NCI-H446 treated with DMSO at 0.1 percent for 48 hours (cell line): ENCODE results near the gene LDAH.

Source experiments
- DNase-seq: peaks from one replicate; lab custom pipeline; 2025; lab: John Stamatoyannopoulos, UW

Gene LDAH

DNA sequence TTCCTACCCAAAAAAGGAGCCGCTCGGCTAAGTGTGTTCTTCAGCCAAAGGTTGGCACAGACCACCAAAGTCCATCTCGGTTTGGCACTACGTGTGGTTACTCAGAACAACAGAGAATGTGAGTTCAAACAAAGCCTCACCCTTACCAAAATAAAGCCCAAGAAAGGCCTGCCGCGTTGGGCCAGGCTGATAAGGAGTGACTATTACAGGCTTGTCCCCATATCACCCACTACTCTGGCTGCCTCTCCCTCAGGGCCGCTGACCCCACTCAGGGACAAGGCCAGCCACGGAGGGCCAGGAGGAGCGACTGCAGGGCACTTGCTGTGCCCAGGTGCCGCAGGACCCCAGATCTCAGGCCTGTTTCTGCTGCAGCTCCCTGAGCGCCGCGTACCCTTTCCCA is 185.8 kb downstream of the LDAH start:
- DNase-seq, result no peak

DNA sequence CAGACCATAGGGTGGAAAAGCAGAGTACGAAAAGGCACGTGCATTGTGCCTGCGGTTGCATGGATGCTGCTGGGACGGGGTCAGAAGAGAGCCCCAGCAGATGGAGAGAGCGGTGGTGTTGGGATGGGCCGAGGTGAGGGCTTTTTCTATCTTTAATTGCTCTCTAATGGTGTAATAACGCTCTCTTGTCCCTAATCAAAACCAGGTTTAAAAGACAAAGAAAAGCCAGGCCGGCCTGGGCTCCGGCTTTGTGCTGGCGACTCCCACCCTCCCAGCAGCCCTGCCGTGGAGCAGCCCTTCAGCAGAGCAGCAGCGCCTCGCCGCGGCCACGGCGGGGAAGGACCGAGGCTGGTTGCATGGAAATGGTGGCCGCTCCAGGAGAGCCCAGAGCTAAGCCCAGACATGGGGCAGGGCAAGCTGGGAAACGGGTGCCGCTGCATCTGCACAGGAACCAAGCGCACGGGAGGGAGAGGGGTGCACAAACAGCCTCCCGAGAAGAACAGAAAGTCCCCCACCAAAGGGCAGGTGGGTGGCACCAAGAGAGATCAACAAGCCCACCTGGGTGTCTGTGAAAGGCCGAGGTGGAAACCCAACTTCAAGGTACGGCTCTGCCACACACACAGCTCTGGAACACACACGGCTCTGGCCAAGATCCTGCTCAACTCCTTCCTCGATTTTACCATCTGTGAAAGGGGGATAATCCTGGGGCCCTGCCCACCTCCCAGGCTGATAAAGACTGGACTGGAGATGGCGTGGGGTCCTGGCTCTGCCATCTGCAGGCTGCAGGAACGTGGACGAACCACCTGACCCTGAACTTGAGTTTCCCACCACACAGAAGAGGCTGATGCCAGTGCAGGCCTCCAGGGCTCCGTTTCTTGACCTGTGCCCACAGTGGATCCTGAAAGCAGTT is 187.0 kb downstream of the LDAH start:
- DNase-seq, result peak; percentile 25

DNA sequence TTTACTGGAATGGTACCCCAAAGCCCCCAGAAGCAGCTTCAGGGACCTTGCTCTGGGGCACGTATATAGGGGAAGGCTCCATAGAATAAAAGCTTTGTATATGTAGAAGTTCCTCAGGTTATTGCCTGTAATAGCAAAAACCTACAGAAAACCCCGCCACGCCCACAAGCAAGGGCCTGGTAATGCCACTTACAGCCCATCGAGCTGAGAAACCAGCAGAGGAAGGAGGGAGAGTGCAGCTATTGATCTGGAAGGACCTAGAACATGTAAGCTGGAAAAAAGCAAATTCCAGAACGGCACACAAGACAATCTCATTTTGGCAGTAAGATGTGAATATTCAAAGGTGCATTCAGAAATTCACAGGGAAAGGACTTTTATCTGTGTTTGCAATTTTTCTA is 187.8 kb downstream of the LDAH start:
- DNase-seq, result no peak

DNA sequence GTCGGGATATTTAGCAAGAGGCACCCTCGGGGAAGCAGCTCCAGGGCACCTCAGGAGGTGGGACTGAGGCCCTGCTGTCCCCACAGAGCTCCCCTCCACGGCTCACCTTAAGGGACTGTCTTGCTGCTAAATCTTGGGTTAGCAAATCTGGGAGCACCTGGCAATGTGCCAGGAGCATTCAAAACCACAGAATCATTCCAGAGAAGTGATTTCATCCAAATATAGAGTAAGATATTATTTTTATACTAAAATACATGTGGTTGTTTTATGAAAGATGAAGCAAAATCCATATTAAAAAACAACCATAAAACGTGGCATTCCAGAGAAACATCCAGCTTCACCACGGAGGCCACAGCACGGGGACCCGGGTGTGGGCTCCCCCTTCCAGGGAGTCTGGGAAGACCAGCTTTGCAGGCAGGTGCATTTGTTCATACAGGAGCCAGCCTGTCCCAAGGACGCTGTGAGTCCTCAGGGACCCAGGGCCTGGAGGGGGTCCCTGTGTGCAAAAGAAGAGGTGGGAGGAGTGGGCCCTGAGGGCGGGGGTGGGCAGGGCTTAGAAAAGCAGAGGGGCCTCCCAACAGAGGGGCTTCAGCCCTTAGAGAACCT is 188.3 kb downstream of the LDAH start:
- DNase-seq, result no peak
